IMR-90 (cell line): ENCODE measurements around the gene KLF9. TPM values are rescaled to one million over a fixed set of nuclear protein-coding genes. Genes with fewer than 3 reads are reported as not detected.

ENCODE experiments used
- ATAC-seq: fragments of 200-7000 bp; cut with Tn5 transposase; 2 replicates; pipeline ENCODE4 v1.9.1; 2020; ENCODE audit warnings: low read depth, mild to moderate bottlenecking, moderate library complexity
- BruUV-seq: library from RNA; stranded (reverse); fragments of 400-500 nt; replicated peaks from 2 replicates; lab custom pipeline; 2021; lab: Mats Ljungman, UMichigan
- CTCF ChIA-PET: fragments of 300-600 bp; formaldehyde crosslinking; extraction: SDS; loops from one replicate; lab custom pipeline; 2021; ENCODE audit warnings: antibody characterized with exemption; lab: Yijun Ruan, JAX
- POLR2A ChIA-PET: fragments of 300-600 bp; sonication (Branson Sonifier 250); formaldehyde crosslinking; loops from one replicate; lab custom pipeline; 2022; ENCODE audit warnings: antibody characterized with exemption; ENCODE audit not compliant: unreplicated experiment; lab: Charles Lee
- DNase-seq: peaks from one replicate; pipeline ENCODE4 v3.0.0; 2013
- H2AFZ ChIP-seq: replicated peaks from 2 replicates; pipeline ENCODE3; 2013; ENCODE audit warnings: low read length, mild to moderate bottlenecking; ENCODE audit not compliant: poor library complexity
- H2AK5ac ChIP-seq: 2 replicates; pipeline ENCODE4 v1.6.1; 2013; ENCODE audit warnings: low read depth, low read length, inconsistent platforms
- H2AK9ac ChIP-seq: replicated peaks from 2 replicates; pipeline ENCODE3; 2013; ENCODE audit warnings: mild to moderate bottlenecking, low read depth, low read length, moderate library complexity; ENCODE audit not compliant: poor library complexity
- H2BK120ac ChIP-seq: 2 replicates; pipeline ENCODE4 v1.6.1; 2013; ENCODE audit warnings: low read depth, low read length, inconsistent platforms
- H2BK15ac ChIP-seq: 3 replicates; pipeline ENCODE4 v1.6.1; 2013; ENCODE audit warnings: low read depth, low read length, inconsistent platforms
- H2BK20ac ChIP-seq: 2 replicates; pipeline ENCODE4 v1.6.1; 2013; ENCODE audit warnings: low read depth, mild to moderate bottlenecking, inconsistent platforms, low read length, moderate library complexity
- H2BK5ac ChIP-seq: 2 replicates; pipeline ENCODE4 v1.6.1; 2013; ENCODE audit warnings: mild to moderate bottlenecking, low read depth, low read length, inconsistent platforms; ENCODE audit not compliant: poor library complexity, severe bottlenecking
- H3K14ac ChIP-seq: replicated peaks from 2 replicates; pipeline ENCODE4 v1.6.1; 2013; ENCODE audit warnings: low read depth, low read length, inconsistent platforms
- H3K18ac ChIP-seq: 2 replicates; pipeline ENCODE4 v1.6.1; 2013; ENCODE audit warnings: low read depth, low read length, control low read depth
- H3K23ac ChIP-seq: 2 replicates; pipeline ENCODE4 v1.6.1; 2013; ENCODE audit warnings: low read depth, low read length, inconsistent platforms
- H3K27ac ChIP-seq: 2 replicates; pipeline ENCODE4 v1.5.1; 2013; ENCODE audit warnings: mild to moderate bottlenecking, control low read depth, low read length; ENCODE audit not compliant: insufficient read depth
- H3K27me3 ChIP-seq: 2 replicates; pipeline ENCODE4 v1.6.1; 2013; ENCODE audit warnings: low read length; ENCODE audit not compliant: control insufficient read depth, insufficient read depth
- H3K36me3 ChIP-seq: 2 replicates; pipeline ENCODE4 v1.6.1; 2013; ENCODE audit warnings: low read length, mixed read lengths; ENCODE audit not compliant: control insufficient read depth, insufficient read depth
- H3K4ac ChIP-seq: 2 replicates; pipeline ENCODE4 v1.6.1; 2013; ENCODE audit warnings: low read depth, low read length, inconsistent platforms
- H3K4me1 ChIP-seq: 2 replicates; pipeline ENCODE4 v1.6.1; 2013; ENCODE audit warnings: low read length, mixed read lengths; ENCODE audit not compliant: control insufficient read depth, insufficient read depth
- H3K4me2 ChIP-seq: 2 replicates; pipeline ENCODE4 v1.6.1; 2013; ENCODE audit warnings: low read depth, mild to moderate bottlenecking, control low read depth, low read length, moderate library complexity
- H3K4me3 ChIP-seq: 2 replicates; pipeline ENCODE4 v1.5.1; 2013; ENCODE audit warnings: low read depth, mild to moderate bottlenecking, control low read depth, low read length, moderate library complexity; ENCODE audit not compliant: insufficient read depth
- H3K56ac ChIP-seq: 2 replicates; pipeline ENCODE4 v1.6.1; 2013; ENCODE audit warnings: low read length, inconsistent platforms; ENCODE audit not compliant: insufficient read depth; ENCODE audit errors: extremely low read depth
- H3K79me1 ChIP-seq, 2 experiments: 2 replicates each; pipeline ENCODE4 v1.6.1; 2013; ENCODE audit warnings: low read length in 2 of 2, inconsistent platforms in 1 of 2, low read depth in 1 of 2
- H3K9ac ChIP-seq: 2 replicates; pipeline ENCODE4 v1.6.1; 2013; ENCODE audit warnings: low read depth, low read length, control low read depth
- H3K9me1 ChIP-seq: 2 replicates; pipeline ENCODE4 v1.6.1; 2013; ENCODE audit warnings: low read length, inconsistent platforms; ENCODE audit not compliant: insufficient read depth
- H3K9me3 ChIP-seq: 2 replicates; pipeline ENCODE4 v1.6.1; 2013; ENCODE audit warnings: low read length; ENCODE audit not compliant: control insufficient read depth, insufficient read depth
- H4K20me1 ChIP-seq: 2 replicates; pipeline ENCODE4 v1.6.1; 2013; ENCODE audit warnings: low read length, inconsistent platforms; ENCODE audit not compliant: insufficient read depth
- H4K5ac ChIP-seq: 2 replicates; pipeline ENCODE4 v1.6.1; 2013; ENCODE audit warnings: mild to moderate bottlenecking, low read depth, low read length, control low read depth
- H4K8ac ChIP-seq, 2 experiments: 2 replicates each; pipeline ENCODE4 v1.6.1; 2013; ENCODE audit warnings: low read depth in 2 of 2, low read length in 2 of 2, control low read depth in 1 of 2, inconsistent platforms in 1 of 2
- H4K91ac ChIP-seq: 2 replicates; pipeline ENCODE4 v1.6.1; 2013; ENCODE audit warnings: low read depth, low read length, inconsistent platforms; ENCODE audit not compliant: insufficient read depth
- BHLHE40 ChIP-seq: fragments of 150-350 bp; IDR thresholded peaks from 2 replicates; pipeline ENCODE4 v1.6.1; 2016; ENCODE audit warnings: mild to moderate bottlenecking, low read depth, low read length
- CEBPB ChIP-seq: IDR thresholded peaks from 2 replicates; pipeline ENCODE4 v1.6.1; 2012; ENCODE audit warnings: low read depth, low read length, improper control_type of control experiment
- CHD1 ChIP-seq: IDR thresholded peaks from 2 replicates; pipeline ENCODE4 v1.6.1; 2012; ENCODE audit warnings: low read depth, low read length, improper control_type of control experiment
- CTCF ChIP-seq: conservative IDR thresholded peaks from 2 replicates; pipeline ENCODE4 v1.5.1; 2012; ENCODE audit warnings: mild to moderate bottlenecking, low read depth, low read length, improper control_type of control experiment
- FOS ChIP-seq: fragments of 150-350 bp; IDR thresholded peaks from 2 replicates; pipeline ENCODE4 v1.6.1; 2016; ENCODE audit warnings: low read depth, low read length
- MAFK ChIP-seq: IDR thresholded peaks from 2 replicates; pipeline ENCODE4 v1.6.1; 2012; ENCODE audit warnings: low read depth, low read length, improper control_type of control experiment
- NFE2L2 ChIP-seq: fragments of 150-350 bp; IDR thresholded peaks from 2 replicates; pipeline ENCODE4 v1.6.1; 2016; ENCODE audit warnings: low read depth, mild to moderate bottlenecking, low read length
- POLR2A ChIP-seq: IDR thresholded peaks from 2 replicates; pipeline ENCODE4 v1.6.1; 2012; ENCODE audit warnings: mild to moderate bottlenecking, low read depth, low read length
- RAD21 ChIP-seq: IDR thresholded peaks from 2 replicates; pipeline ENCODE4 v1.6.1; 2012; ENCODE audit warnings: low read length, improper control_type of control experiment
- RCOR1 ChIP-seq: IDR thresholded peaks from 2 replicates; pipeline ENCODE4 v1.6.1; 2012; ENCODE audit warnings: mild to moderate bottlenecking, low read length, improper control_type of control experiment; ENCODE audit not compliant: insufficient replicate concordance
- SMC3 ChIP-seq: fragments of 150-350 bp; IDR thresholded peaks from 2 replicates; pipeline ENCODE4 v1.6.1; 2016; ENCODE audit warnings: low read depth, mild to moderate bottlenecking, antibody characterized with exemption, low read length, moderate library complexity
- WGBS, 2 experiments: methylation state at CpG; one replicate each; pipeline versions ENCODE4 v1.1.5 to v1.1.7; 2013; ENCODE audit warnings: missing lambda C conversion rate in 2 of 2; ENCODE audit not compliant: insufficient read length in 1 of 2; ENCODE audit errors: extremely low coverage in 2 of 2; 5-methylcytosine and 5-hydroxymethylcytosine counted together
- dilution Hi-C: fragments of 300-500 bp; cut with HindIII; formaldehyde crosslinking; loops from one replicate; pipeline ENCODE4 v1.14.3; 2018; ENCODE audit warnings: low sequenced_read_pairs; ENCODE audit not compliant: unreplicated experiment
- in situ Hi-C: fragments of 300-500 bp; cut with MboI; formaldehyde crosslinking; loops from 3 replicates; pipeline ENCODE4 v1.14.3; 2019; ENCODE audit warnings: low sequenced_read_pairs, inconsistent platforms, mixed read lengths
- intact Hi-C: fragments of 100-400 bp; cut with micrococcal nuclease; formaldehyde crosslinking; loops from 2 replicates; pipeline ENCODE4 v1.10.0; 2022
- polyA plus RNA-seq, 3 experiments: library from polyadenylated mRNA; depleted of rRNA; stranded (reverse); fragments of >200 nt; gene quantifications; 2 replicates each; pipeline ENCODE4 v1.2.3, GENCODE V29; 2012; ENCODE audit warnings: low replicate concordance in 1 of 3
- total RNA-seq: library from RNA; depleted of rRNA; stranded (reverse); fragments of >200 nt; gene quantifications from 2 replicates; pipeline ENCODE4 v1.2.3, GENCODE V29; 2012
- TF ChIP-seq, protein P1 (sequence below): fragments of 150-350 bp; IDR thresholded peaks from 2 replicates; pipeline ENCODE4 v1.6.1; 2017; ENCODE audit warnings: mild to moderate bottlenecking, antibody characterized with exemption, low read length, low read depth

Gene KLF9
- total and polyA plus RNA-seq, 2 of the 4 experiments (the other 2 are of a cell fraction): 4.1 to 7.5 TPM

GRCh38 chr9:70392850-70393249 lies 21.6 kb downstream of the KLF9 start:
- H2AK5ac ChIP-seq: no peak overlapping the region
- H3K36me3 ChIP-seq: no peaks in the 10 kb centered on the region
- no peak for TF ChIP-seq MAFK
- no peak for TF ChIP-seq POLR2A
- no peak for TF ChIP-seq FOS
- no peak for TF ChIP-seq SMC3
- TF ChIP-seq RCOR1: no peak
- TF ChIP-seq CHD1: no peak
- no peak for TF ChIP-seq CEBPB
- no peak for TF ChIP-seq CTCF
- TF ChIP-seq RAD21: no peak
- TF ChIP-seq NFE2L2: no peak
- TF ChIP-seq, protein P1, sequence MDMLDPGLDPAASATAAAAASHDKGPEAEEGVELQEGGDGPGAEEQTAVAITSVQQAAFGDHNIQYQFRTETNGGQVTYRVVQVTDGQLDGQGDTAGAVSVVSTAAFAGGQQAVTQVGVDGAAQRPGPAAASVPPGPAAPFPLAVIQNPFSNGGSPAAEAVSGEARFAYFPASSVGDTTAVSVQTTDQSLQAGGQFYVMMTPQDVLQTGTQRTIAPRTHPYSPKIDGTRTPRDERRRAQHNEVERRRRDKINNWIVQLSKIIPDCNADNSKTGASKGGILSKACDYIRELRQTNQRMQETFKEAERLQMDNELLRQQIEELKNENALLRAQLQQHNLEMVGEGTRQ: no peak
- no peak for TF ChIP-seq BHLHE40
- no peak overlapping the region for H2AFZ ChIP-seq
- BruUV-seq: no TSS peak
- CTCF ChIA-PET: interaction anchor here (0.6 to 0.9 kb wide), 2 partner anchors 30 to 1121 kb away, joined by 3 to 4 read pairs; no protein-coding TSS in a partner anchor
- H2BK15ac ChIP-seq: no peak overlapping the region
- H3K4me1 ChIP-seq: peaks cover 17% of the 10 kb centered on the region
- H4K20me1 ChIP-seq: peaks cover 89% of the 10 kb centered on the region
- no peak overlapping the region for H3K4ac ChIP-seq
- H3K9me3 ChIP-seq: no peaks in the 10 kb centered on the region
- no peak overlapping the region for H3K14ac ChIP-seq
- dilution Hi-C loops: no loop called here
- H3K23ac ChIP-seq: no peak overlapping the region
- H3K56ac ChIP-seq: no peak overlapping the region
- in situ Hi-C loops: no loop called here
- H3K9me1 ChIP-seq: peaks cover 26% of the 10 kb centered on the region
- no peak overlapping the region for H3K4me3 ChIP-seq
- H3K27ac ChIP-seq: no peak overlapping the region
- H4K5ac ChIP-seq: no peak overlapping the region
- no peak overlapping the region for H4K8ac ChIP-seq
- no peak overlapping the region for H2BK120ac ChIP-seq
- H3K18ac ChIP-seq: no peak overlapping the region
- no peak for DNase-seq
- H2BK5ac ChIP-seq: no peak overlapping the region
- H3K27me3 ChIP-seq: no peaks in the 10 kb centered on the region
- H3K79me1 ChIP-seq: peaks cover 31 to 83% of the 10 kb centered on the region in 2 experiments
- intact Hi-C loops: no loop called here
- no peak overlapping the region for H3K9ac ChIP-seq
- no peak overlapping the region for H2BK20ac ChIP-seq
- H3K4me2 ChIP-seq: no peak overlapping the region
- POLR2A ChIA-PET: no interaction called here
- H2AK9ac ChIP-seq: no peak overlapping the region
- peak; percentile 21; the same call in 1 of the 2 replicates for ATAC-seq
- no peak overlapping the region for H4K91ac ChIP-seq
- 83% methylated on average over 1 of the region's 3 CpGs; no CpG with 5 or more reads in 1 of the 2 experiments for WGBS, 2 experiments
